Keratinocyte (primary cell): ENCODE data around the gene INPP5A.

Source experiments
- CTCF ChIP-seq, 3 experiments: IDR thresholded peaks in 1 of 3; conservative IDR thresholded peaks in 1 of 3; optimal IDR thresholded peaks in 1 of 3; 2 replicates in 2 of 3; 3 replicates in 1 of 3; pipeline versions ENCODE3 to v1.5.1; 2011; ENCODE audit warnings: low read length in 3 of 3, mild to moderate bottlenecking in 3 of 3, moderate library complexity in 2 of 3, control low read depth in 1 of 3, inconsistent platforms in 1 of 3; ENCODE audit not compliant: insufficient read depth in 2 of 3; ENCODE audit errors: extremely low read depth in 1 of 3
- EZH2 ChIP-seq: IDR thresholded peaks from one replicate; pipeline ENCODE4 v1.6.1; 2012; ENCODE audit warnings: inconsistent platforms, mild to moderate bottlenecking, low read length, moderate library complexity

- no peak for TF ChIP-seq CTCF (optimal IDR thresholded peaks at IDR 0.05 in 1 of 3, IDR thresholded peaks at IDR 0.05 in 1 of 3, conservative IDR thresholded peaks at IDR 0.05 in 1 of 3; ENCODE audit: extremely low read depth in 1 of 3, insufficient read depth in 2 of 3, low read length in 3 of 3)
- no peak for TF ChIP-seq EZH2
Measured at GRCh38 chr10:132589681-132590080, 52.1 kb downstream of the INPP5A start.
